ENCODE data around the gene CRIM1. TPM values are rescaled to one million over a fixed set of nuclear protein-coding genes. Genes with fewer than 3 reads are reported as not detected.

CRIM1 gene
- total RNA-seq, 1 experiment from 2014 or later, result 133 TPM

GRCh38 chr2:36338124-36338826, 17.3 kb upstream of the CRIM1 start:
- peak in 1 of 2 experiments; percentile 53 for DNase-seq
- Histone ChIP-seq H3K4me3 (no peak overlapping the region), H3F3A (ENCODE audit: insufficient read depth, low read depth) (peaks cover 9% of the 10 kb centered on the region; the same call in 1 of the 2 replicates), H3K4me2 (peak overlapping the region; percentile 26), H3K9me3 (ENCODE audit: insufficient read depth, low read depth) (no peaks in the 10 kb centered on the region), H3K27me3 (ENCODE audit: insufficient read depth, low read depth) (no peaks in the 10 kb centered on the region), H3K36me3 (ENCODE audit: low read depth) (no peaks in the 10 kb centered on the region), H4K20me1 (ENCODE audit: insufficient read depth) (no peaks in the 10 kb centered on the region), H3K4me1 (replicated peaks; ENCODE audit: insufficient read depth) (peaks cover 32% of the 10 kb centered on the region), H2AFZ (peak overlapping the region; percentile 32), H3K27ac (peak overlapping the region; percentile 51), H3K79me2 (ENCODE audit: low read depth) (no peaks in the 10 kb centered on the region), H3K9me2 (ENCODE audit: insufficient read depth) (no peaks in the 10 kb centered on the region)
- ChIA-PET POLR2A (ENCODE audit: unreplicated experiment) (interaction anchor here (0.5 to 1.6 kb wide), 2 partner anchors 20 to 225 kb away, joined by 4 to 13 read pairs; no protein-coding TSS in a partner anchor), CTCF (interaction anchor here (0.7 to 1.8 kb wide), 2 partner anchors 14 to 137 kb away, joined by 3 to 9 read pairs; no protein-coding TSS in a partner anchor)
- BruUV-seq (replicated peaks), result no TSS peak
- intact Hi-C loops (cut with micrococcal nuclease; ENCODE audit: unreplicated experiment), result no loop called here
- no peak for TF ChIP-seq CTCF (conservative IDR thresholded peaks at IDR 0.05)
- no peak for TF ChIP-seq EZH2 (IDR thresholded peaks at IDR 0.05; ENCODE audit: low read depth)

- H3K9me2 ChIP-seq (ENCODE audit: insufficient read depth), result no peaks in the 10 kb centered on the region
- H2AFZ ChIP-seq, result peak overlapping the region; percentile 13; the same call in 1 of the 2 replicates
- peaks cover 9% of the 10 kb centered on the region; the same call in 1 of the 2 replicates for H3F3A ChIP-seq (ENCODE audit: insufficient read depth, low read depth)
- BruUV-seq (replicated peaks), result no TSS peak
- peak overlapping the region; percentile 51 for H3K27ac ChIP-seq
- POLR2A ChIA-PET (ENCODE audit: unreplicated experiment), result interaction anchor here (1.6 kb wide), 1 partner anchor 224 kb away, joined by 13 read pairs; no protein-coding TSS in a partner anchor
- H3K4me3 ChIP-seq, result no peak overlapping the region
- peak in 1 of 2 experiments; percentile 93 for DNase-seq
- no peaks in the 10 kb centered on the region for H3K27me3 ChIP-seq (ENCODE audit: insufficient read depth, low read depth)
- H3K79me2 ChIP-seq (ENCODE audit: low read depth), result no peaks in the 10 kb centered on the region
- H4K20me1 ChIP-seq (ENCODE audit: insufficient read depth), result no peaks in the 10 kb centered on the region
- CTCF ChIA-PET, result interaction anchor here (0.7 to 1.8 kb wide), 2 partner anchors 14 to 138 kb away, joined by 3 to 9 read pairs; no protein-coding TSS in a partner anchor
- H3K36me3 ChIP-seq (ENCODE audit: low read depth), result no peaks in the 10 kb centered on the region
- TF ChIP-seq CTCF (conservative IDR thresholded peaks at IDR 0.05) (no peak), EZH2 (IDR thresholded peaks at IDR 0.05; ENCODE audit: low read depth) (no peak)
- H3K4me1 ChIP-seq (replicated peaks; ENCODE audit: insufficient read depth), result peaks cover 27% of the 10 kb centered on the region
- peak overlapping the region; percentile 26 for H3K4me2 ChIP-seq
- intact Hi-C loops (cut with micrococcal nuclease; ENCODE audit: unreplicated experiment), result no loop called here
- H3K9me3 ChIP-seq (ENCODE audit: insufficient read depth, low read depth), result no peaks in the 10 kb centered on the region
These were observed 16.8 kb upstream of the CRIM1 start for GRCh38 chr2:36338827-36339145.

- no peaks in the 10 kb centered on the region for H3K9me3 ChIP-seq (ENCODE audit: insufficient read depth, low read depth)
- no peaks in the 10 kb centered on the region for H3K79me2 ChIP-seq (ENCODE audit: low read depth)
- intact Hi-C loops (cut with micrococcal nuclease; ENCODE audit: unreplicated experiment), result no loop called here
- H3K4me2 ChIP-seq, result peak overlapping the region; percentile 26; the same call in 1 of the 2 replicates
- DNase-seq, result peak in 1 of 2 experiments; percentile 68
- H3K27ac ChIP-seq, result peak overlapping the region; percentile 51
- peaks cover 9% of the 10 kb centered on the region; the same call in 1 of the 2 replicates for H3F3A ChIP-seq (ENCODE audit: insufficient read depth, low read depth)
- POLR2A ChIA-PET (ENCODE audit: unreplicated experiment), result no interaction called here
- H4K20me1 ChIP-seq (ENCODE audit: insufficient read depth), result no peaks in the 10 kb centered on the region
- TF ChIP-seq EZH2 (IDR thresholded peaks at IDR 0.05; ENCODE audit: low read depth) (no peak), CTCF (conservative IDR thresholded peaks at IDR 0.05) (no peak)
- no peaks in the 10 kb centered on the region for H3K9me2 ChIP-seq (ENCODE audit: insufficient read depth)
- H3K4me1 ChIP-seq (replicated peaks; ENCODE audit: insufficient read depth), result peaks cover 26% of the 10 kb centered on the region
- no TSS peak for BruUV-seq (replicated peaks)
- H2AFZ ChIP-seq, result no peak overlapping the region
- no peak overlapping the region for H3K4me3 ChIP-seq
- CTCF ChIA-PET, result no interaction called here
- no peaks in the 10 kb centered on the region for H3K36me3 ChIP-seq (ENCODE audit: low read depth)
- H3K27me3 ChIP-seq (ENCODE audit: insufficient read depth, low read depth), result no peaks in the 10 kb centered on the region
These were observed 15.9 kb upstream of the CRIM1 start for GRCh38 chr2:36339607-36340218.

Data from PC-9 (cell line).